Coronary artery (tissue), 2 donors: ENCODE data around the gene SLC9A3.

Experiments used
- DNase-seq: peaks from one replicate; pipeline ENCODE4 v3.0.0-alpha.2; 2017; ENCODE audit warnings: low spot score
- H3K27ac ChIP-seq, 2 donors: fragments of 200-600 bp; sonication (generic); one replicate each; pipeline ENCODE4 v1.5.1; 2016 to 2019
- H3K4me3 ChIP-seq: fragments of 200-600 bp; sonication (generic); 2 replicates; pipeline ENCODE4 v1.5.1; 2016; ENCODE audit warnings: mild to moderate bottlenecking, moderate library complexity
- TF ChIP-seq, protein P1 (sequence below): fragments of 200-600 bp; sonication (generic); IDR thresholded peaks from one replicate; pipeline ENCODE4 v1.5.1; 2019; ENCODE audit warnings: antibody characterized with exemption

The SLC9A3 gene

GRCh38 chr5:421287-421880 lies 102.9 kb downstream of the SLC9A3 start:
- no peak overlapping the region for H3K27ac ChIP-seq
- H3K4me3 ChIP-seq = no peak overlapping the region
- TF ChIP-seq, protein P1, sequence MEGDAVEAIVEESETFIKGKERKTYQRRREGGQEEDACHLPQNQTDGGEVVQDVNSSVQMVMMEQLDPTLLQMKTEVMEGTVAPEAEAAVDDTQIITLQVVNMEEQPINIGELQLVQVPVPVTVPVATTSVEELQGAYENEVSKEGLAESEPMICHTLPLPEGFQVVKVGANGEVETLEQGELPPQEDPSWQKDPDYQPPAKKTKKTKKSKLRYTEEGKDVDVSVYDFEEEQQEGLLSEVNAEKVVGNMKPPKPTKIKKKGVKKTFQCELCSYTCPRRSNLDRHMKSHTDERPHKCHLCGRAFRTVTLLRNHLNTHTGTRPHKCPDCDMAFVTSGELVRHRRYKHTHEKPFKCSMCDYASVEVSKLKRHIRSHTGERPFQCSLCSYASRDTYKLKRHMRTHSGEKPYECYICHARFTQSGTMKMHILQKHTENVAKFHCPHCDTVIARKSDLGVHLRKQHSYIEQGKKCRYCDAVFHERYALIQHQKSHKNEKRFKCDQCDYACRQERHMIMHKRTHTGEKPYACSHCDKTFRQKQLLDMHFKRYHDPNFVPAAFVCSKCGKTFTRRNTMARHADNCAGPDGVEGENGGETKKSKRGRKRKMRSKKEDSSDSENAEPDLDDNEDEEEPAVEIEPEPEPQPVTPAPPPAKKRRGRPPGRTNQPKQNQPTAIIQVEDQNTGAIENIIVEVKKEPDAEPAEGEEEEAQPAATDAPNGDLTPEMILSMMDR = no peak
- DNase-seq = no peak

DNA sequence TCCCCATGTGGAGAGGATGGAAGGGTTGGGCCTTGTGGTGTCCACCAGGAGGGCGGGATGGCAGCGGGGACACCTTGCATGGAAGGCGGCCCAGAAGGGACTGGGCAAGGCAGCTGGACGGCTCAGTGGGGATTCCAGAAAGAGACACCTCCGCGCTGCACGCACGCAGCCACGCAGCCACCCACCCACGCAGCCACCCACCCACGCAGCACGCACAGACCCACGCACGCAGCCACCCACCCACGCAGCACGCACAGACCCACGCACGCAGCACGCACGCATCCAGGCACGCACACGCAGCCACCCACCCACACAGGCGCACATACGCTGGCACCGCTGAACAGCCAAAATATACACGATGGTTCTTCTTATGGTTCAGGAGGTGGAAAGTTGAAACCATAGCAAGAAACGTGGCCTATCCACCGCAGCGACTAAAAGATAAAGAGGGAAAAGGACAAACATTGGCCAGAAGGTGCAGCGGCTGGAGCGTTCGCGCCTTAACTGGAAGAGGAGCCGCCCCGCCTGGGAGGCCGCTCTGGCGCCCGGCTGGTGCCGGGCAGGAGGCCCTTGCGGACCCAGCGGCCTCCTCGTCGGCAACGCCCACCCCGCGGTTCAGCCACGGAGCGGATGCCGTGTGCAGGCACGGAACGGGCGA lies 103.5 kb downstream of the SLC9A3 start:
- no peak overlapping the region for H3K27ac ChIP-seq
- no peak for DNase-seq
- no peak overlapping the region for H3K4me3 ChIP-seq
- TF ChIP-seq, protein P1 = no peak
